GM21529 (cell line): ENCODE data around the gene OR1D2.
"Not testable (repeated sequence)": the region's sequence is repeated elsewhere in the genome, so short reads cannot be mapped to it uniquely, and the experiment has no call there.

Experiments
- ATAC-seq: cut with Tn5 transposase; IDR thresholded peaks from one replicate; pipeline ENCODE4 v1.9.1; 2021; ENCODE audit not compliant: unreplicated experiment

Gene OR1D2, protein sequence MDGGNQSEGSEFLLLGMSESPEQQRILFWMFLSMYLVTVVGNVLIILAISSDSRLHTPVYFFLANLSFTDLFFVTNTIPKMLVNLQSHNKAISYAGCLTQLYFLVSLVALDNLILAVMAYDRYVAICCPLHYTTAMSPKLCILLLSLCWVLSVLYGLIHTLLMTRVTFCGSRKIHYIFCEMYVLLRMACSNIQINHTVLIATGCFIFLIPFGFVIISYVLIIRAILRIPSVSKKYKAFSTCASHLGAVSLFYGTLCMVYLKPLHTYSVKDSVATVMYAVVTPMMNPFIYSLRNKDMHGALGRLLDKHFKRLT

GRCh38 chr17:3104322-3104721 lies at the start of gene OR1D2:
Gene OR1D2 (minus strand): TSS chr17:3104422. CDS start chr17:3092996, 11,426 bp downstream.
- no peak for ATAC-seq

GRCh38 chr17:3137494-3137893 lies 33.3 kb upstream of the OR1D2 start:
- not testable (repeated sequence) for ATAC-seq

- ATAC-seq, result no peak
Observed at GRCh38 chr17:3127451-3127850, 23.2 kb upstream of the OR1D2 start, which contains the start of gene OR1G1. Gene OR1G1 (minus strand): TSS chr17:3127551. CDS start chr17:3127551, 0 bp downstream.

GRCh38 chr17:3073850-3074249 lies 30.4 kb downstream of the OR1D2 start:
- not testable (repeated sequence) for ATAC-seq

DNA sequence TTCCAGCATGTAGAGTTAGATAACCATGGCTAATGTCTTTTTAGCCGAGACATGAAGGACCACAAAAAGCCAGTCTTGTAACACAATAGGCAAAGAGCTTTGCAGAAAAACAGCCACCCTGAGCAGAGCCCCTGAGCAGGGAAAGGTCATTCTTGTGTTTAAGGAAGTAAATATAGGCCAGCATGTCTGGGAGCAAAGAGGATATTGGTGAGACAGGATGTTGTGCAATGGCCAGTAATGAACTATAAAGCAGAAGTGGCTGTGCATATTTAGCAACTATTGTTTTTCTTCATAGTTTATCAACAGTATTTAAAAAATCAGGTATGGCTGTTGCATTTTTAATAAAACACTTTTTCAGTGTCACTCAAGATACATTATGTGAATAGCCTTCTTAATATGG lies 39.0 kb downstream of the OR1D2 start:
- not testable (repeated sequence) for ATAC-seq

DNA sequence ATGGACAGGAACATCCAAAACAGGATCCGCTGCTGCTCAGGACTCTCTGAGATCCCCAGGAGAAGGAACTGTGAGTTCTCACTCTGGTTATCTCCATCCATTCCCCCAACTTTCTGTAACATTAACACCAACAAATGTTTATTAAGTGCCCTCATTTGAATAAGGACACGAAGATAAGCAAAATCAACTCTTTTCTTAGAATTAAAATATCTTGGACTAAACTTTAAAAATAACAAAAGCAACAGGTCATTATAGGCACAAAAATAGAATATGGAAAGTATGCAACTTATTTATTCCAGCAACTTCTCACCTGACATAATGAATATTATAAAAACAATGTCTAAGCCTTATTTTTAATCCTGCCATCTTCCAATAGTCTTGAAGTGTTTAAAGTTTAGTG lies 40.7 kb downstream of the OR1D2 start, which contains the start of gene OR1D5:
Gene OR1D5 (minus strand): TSS at position 101 of the 400 bp plus-strand sequence. CDS start 0 bp downstream, at position 101.
- not testable (repeated sequence) for ATAC-seq

DNA sequence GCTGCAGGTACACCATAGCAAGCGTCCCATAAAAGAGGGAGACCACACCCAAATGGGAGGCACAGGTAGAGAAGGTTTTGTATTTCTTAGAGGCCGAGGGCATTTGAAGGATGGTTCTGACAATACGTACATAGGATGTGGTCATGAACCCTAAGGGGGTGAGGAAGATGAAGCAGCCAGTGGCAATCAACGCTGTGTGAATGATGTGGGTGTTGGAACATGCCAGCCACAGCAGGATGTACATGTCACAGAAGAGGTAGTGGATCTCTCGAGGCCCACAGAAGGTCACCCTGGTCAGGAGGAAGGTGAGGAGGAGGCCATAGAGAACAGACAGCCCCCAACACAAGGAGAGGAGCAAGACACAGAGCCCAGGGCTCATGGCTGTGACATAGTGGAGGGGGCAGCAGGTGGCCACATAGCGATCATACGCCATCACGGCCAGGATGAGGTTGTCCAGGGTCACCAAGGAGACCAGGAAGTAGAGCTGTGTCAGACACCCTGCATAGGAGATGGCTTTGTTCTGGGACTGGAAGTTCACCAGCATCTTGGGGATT lies 41.3 kb downstream of the OR1D2 start:
- ATAC-seq, result not testable (repeated sequence)

DNA sequence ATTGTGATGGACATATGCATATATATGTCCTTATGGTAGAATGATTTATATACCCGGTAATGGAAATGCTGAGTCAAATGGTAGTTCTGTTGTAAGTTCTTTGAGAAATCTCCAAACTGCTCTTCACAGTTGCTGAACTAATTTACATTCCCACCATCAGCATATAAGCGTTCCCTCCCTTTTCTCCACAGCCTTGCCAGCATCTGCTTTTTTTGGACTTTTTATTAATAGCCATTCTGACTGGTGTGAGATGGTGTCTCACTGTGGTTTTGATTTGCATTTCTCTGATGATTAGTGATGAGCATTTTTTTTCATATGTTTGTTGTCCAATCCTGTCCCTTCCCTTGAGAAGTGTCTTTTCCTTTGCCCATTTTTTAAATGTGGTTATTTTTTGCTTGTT lies 49.4 kb downstream of the OR1D2 start:
- not testable (repeated sequence) for ATAC-seq

GRCh38 chr17:3049705-3050295 lies 54.4 kb downstream of the OR1D2 start:
- no peak for ATAC-seq

DNA sequence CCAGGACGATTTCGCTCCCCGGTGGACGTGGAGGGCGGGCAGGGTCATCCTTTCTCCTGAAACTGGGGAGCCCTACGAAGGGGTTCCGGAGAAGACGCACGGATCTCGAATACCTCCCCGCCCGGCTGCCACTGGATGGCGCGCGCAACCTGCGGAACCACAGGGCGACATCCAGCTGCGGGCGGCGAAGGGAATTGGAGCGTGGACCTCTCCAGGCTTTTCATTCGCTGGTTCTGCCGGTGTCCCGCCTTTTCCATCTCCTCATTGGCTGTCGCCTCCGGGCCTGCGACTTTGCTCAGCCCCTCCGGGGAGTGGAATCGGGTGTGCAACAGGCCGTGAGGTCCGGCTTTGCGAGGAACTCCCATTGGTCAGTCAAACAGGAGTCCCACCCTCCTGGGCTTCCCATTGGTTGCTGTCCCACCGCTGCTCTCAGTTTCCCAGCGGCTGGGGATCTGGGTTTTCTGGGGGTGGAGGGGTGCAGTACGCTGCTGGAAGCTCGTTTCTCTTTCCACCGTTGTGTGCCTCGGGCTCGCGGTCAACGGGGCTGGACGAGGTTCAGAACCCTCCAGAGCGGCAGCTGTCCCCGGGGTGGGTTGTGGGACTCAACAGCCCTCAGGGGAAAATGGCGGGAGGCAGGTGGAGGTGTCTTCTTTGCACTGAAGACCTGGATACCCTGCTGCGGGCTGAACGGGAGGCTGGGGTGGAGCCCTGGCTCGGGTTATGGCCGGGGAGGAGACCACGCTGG lies 55.3 kb downstream of the OR1D2 start:
- ATAC-seq, result peak; percentile 80

DNA sequence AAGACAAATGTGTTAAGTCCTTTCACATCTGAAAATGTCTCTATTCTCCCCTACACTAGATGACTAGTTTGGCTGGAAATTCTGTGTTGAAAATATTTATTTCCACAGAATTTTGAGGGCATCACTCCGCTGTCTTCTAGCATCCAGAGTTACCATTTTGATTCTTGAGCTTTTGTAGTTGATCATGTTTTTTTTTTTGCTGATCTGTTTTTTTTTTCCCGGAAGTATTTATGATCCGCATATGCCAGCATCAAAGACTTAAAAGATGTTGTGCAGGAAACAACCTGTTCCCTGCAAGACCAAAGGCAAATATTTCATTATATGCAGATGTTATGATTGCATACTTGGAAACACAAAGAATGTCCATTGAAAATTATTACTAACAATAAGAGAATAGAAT lies 57.5 kb downstream of the OR1D2 start:
- ATAC-seq, result no peak

- no peak for ATAC-seq
Observed at GRCh38 chr17:3043737-3044365, 60.4 kb downstream of the OR1D2 start.

DNA sequence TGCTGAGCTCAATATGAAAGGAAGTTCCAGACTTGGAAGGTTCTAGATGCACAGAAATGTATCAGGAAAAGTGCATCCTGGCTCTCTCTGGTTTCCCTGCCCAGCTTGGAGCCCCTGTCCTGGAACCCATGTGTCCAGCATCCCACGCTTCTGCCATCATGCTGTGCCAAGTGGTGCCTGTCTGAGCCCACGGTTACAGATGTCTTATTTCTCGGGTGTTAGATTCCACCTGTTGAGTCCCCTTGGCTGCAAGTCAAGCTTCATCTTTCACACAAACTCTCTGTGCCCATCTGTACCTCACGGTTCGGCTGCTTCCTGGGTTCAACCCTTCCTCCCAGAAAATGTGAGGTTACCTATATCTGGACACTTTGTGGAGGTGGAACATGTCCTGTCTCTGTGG lies 63.3 kb downstream of the OR1D2 start:
- no peak for ATAC-seq

DNA sequence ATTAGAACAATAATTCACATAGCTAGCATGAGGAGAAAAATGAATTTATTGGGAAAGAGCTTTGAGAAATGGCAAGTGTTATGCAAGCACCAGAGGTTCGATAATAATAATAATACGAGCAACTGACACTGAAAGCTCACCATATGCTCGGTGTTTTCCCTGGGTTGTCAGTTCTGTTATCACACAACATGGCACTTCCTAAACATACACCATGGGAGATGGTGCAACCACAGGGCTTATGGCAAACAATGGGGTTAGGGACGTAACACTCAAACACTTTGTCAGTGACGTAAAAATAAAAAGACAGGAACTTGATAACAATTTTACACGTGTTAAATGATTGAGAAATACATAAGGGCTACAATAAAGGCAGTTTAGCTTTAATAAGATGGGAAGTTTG lies 64.5 kb downstream of the OR1D2 start:
- ATAC-seq, result no peak

DNA sequence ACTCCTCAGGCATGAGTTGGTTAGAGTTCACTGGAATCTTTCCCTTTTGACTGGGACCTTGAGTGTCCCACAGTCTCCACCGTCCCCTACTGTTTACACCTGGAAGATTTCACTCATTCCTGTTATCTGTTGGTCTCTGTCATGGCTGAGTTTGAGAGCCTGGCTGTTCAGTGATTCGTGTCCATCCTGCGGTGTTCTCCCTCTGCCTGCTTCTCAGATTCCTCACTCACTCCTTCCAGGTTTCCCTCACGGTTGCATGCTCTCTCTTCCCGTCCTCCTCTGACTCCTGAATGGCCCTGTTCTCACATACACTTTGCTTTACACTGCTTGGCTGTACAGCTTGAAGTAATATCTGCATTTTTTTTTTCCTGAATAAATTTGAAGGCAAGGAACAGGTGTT lies 65.3 kb downstream of the OR1D2 start:
- ATAC-seq, result no peak
